NCI-H524 treated with DMSO at 0.1 percent for 48 hours (cell line): ENCODE results near the gene MTSS2.

Experiments used
- DNase-seq: peaks from one replicate; lab custom pipeline; 2025; lab: John Stamatoyannopoulos, UW

The MTSS2 gene

DNA sequence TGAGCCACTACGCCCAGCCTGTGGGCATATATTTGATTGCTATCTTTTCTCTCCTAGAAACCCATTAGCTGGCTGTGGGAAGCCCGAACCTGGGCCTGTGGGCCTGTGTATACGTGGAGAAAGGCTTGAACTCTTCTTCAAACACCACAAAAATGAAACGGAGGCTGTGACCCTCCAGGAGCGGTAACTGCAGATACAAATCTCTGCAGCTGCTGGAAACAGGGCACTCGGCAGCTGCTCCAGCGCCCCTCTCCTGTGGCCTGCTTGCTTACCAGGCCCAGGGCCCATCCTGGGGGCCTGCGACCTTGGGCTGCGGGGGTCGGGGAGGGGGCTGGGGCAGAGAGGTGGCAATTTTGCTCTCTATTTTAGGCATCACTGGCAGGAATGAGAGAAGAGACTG, 28.0 kb upstream of the MTSS2 start:
- no peak for DNase-seq

DNA sequence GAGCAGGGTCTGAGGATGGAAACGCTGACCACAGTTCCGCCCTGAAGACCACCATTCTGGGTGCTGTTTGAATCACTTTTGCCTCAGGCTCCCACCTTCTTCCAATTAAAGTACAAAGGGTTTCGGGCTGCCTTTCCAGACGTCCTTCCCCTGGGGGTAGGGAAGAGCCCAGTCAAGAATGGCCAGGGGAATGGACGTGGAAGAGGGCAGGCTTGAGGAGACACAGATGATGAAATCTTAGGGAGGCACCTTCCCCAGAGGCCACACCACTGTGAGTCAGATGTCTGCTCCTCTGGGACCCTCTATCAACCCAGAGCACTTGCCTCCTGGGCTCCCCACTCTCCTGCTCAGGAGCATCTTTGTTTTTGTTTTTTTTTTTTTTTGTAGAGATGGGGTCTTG, 27.5 kb upstream of the MTSS2 start:
- no peak for DNase-seq

DNA sequence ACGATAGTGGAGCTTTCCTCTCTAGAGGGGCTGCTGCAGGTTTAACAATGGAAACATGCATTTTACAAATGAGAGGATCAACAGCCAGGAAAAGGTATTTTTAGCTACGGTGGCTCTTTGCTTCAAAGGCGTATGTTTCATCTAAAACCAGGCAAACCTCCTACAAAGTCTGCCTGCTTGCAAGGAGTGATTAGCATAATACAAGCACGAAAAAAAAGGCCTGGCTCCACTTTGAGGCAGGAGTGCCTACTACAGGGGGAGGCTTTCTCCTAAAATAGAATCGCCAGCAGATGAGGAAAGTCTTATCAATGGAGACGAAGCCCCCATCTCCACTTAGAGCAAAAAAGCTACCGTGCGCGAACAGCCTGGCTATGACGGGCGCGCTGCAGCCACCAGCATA, 27.1 kb upstream of the MTSS2 start:
- DNase-seq, result no peak

DNA sequence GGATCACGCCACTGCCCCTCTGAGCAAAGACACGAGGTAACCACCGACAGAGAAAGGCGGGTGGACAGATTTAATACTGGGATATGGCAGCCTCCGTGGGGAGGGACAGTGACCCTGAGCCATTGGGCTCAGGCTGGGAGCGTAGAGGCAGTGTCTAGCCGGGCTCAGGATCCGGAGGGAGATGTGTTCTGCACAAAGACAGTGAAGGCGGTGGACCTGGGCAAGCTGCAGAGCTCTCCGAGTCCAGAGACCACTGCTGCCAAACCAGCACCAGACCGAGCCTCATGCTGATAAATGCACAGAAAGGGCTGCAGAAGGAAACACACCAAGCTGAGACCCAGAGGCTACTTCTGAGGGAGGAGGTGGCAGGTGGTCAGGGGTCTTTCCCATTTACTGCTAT, 26.5 kb upstream of the MTSS2 start:
- no peak for DNase-seq

DNA sequence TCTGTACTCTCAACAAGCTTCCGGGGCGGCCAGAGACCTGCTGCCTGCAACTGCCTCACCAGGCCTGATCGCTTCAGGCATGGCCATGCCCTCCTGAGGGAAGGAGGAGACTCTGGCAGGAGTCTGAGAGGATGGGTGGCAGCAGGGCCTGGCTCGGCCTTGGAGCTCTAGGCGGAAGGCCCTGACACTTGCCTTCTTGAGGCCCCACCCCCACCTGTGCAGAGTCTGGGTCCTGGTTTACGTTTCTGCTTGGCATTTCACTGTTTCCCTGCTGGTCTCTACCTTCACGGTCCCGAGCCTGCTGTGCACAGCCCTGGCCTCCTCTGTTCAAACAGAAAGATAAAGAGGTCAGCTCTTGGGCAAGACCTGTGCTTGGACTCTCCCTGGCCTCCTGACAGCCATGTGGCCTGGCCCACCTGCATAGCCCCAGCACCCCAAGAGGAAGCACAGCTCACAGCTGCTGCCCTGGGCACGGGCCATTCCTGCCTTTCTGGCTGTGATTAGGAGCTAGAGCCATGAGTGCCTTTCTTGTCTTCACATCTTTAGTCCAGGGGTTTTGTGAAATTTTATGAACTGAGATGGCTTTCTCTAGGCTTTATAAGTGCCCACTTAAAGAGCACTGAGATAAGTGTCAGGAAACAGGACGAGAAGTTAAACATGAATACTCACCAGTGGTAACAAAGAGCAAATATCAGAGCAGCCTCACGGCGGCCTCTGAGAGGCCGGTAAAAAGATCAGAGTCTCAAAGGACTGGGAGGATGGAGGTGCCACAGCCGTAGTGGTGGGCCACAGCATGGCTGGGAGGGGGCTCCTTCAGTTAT, 25.6 kb upstream of the MTSS2 start:
- DNase-seq, result no peak

DNA sequence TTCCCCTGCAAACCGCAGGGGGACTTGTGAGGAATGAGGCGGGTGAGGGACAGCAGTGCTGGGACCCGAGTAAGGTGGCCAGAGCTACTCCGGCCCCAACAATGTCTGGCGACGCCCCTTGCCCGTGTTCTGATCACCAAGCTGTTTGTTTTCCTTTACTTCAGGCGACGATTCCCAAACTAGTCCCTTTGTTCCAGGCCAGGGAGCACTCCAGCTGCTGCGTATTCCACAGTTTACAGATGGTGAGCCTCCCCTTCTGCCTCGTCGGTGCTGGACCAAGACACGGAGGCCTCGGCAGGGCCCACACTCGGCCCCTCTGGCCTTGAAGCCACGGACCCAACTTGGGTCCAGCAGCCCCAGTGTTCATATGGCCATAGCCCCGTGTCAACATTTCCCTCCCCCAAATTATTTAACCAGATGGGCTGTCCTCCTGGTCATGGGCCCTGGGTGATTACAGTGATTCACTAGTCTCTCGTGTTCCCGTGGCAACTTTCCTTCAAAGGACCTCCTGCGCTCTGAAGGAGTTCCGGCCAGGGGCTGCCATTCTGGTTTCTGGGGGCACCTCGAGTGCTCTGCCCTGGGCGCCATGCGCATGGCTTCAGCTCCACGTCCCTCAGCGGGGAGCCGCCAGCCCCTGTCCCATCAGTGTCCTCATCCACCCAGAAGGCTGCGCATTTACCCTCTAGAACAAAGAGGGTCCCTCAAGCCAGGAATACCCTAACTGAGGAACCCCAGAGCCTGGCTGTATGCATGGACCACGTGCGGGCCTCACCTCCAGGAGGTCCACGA, 24.8 kb upstream of the MTSS2 start:
- DNase-seq, result no peak

DNA sequence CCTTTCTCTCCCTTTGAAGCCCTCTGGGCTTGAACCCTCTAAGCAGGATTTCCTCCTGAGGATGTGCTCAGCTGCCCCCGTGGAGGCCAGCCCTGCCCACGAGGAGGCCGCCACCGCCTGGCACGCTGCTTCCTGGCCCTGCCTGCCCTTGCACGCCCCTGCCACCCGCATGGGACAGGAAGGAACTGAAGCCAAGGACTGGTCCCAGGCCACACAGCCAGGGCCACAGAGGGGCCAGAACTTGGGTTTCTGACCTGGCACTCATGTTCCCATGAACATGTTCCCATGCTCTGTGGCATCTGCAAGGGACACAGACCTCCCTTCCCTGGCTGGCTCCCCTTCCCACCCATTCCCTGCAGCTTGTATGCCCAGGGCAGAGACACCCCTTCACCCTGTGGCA, 24.1 kb upstream of the MTSS2 start:
- DNase-seq, result no peak

DNA sequence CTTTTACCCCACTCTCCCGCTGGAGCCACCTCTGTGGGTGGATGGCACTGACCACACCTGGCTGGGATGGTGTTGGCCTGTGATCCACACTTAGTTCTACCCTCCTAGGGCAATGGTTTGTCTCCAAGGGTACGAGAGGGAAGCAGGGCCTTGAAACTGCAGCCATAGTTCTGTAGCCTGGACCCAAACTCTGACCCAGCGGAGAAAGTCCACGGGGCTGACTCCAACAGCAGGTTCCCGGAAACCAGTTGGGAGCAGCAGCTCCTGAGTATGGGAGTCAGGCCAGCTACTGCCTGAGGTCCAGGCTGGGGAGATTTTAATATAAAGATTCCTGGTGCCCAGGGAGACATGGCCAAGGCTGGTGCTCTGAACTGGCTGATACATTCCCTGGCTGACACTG, 23.6 kb upstream of the MTSS2 start:
- DNase-seq, result no peak

DNA sequence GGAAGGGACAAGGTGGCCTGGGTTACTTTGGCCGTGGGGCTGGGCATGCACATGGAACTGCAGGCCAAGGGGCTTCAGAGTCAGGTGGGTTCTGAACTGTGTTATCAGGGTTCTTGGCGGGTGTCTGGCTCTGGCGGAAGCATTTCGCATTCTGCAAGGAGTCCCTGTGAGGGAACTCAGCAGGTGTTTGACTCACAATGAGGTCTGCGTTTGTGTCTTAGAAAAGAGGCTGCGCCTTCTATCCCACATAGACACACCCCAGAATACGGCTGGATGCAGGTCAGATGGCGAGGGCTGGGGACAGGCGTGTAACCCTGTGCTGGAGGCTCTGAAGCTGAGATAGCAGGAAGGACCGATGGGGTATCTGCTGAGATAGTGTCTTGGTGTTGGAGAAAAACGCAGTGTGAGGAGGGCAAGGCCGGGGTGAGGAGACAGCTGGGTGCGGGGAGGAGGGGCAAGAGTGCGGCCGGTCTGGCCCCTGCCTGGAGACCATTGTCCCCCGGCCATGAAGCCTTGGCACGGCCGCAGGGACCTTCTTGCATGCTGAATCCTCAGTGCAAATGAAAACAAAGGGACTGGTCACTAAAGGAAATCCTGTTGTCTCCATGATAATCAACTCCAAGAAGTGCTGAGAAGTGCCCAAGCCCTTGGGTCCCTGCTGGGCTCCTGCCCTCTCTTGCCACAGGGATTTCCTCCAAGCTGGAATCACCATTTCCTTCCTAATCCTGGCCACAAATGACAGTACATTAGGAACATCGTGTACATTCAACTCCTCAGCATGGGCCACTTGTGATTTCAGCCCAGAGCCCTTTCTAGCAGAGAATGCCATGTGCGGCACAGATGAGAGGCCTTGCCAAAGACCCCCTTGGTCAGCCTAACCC, 22.8 kb upstream of the MTSS2 start:
- DNase-seq, result no peak

DNA sequence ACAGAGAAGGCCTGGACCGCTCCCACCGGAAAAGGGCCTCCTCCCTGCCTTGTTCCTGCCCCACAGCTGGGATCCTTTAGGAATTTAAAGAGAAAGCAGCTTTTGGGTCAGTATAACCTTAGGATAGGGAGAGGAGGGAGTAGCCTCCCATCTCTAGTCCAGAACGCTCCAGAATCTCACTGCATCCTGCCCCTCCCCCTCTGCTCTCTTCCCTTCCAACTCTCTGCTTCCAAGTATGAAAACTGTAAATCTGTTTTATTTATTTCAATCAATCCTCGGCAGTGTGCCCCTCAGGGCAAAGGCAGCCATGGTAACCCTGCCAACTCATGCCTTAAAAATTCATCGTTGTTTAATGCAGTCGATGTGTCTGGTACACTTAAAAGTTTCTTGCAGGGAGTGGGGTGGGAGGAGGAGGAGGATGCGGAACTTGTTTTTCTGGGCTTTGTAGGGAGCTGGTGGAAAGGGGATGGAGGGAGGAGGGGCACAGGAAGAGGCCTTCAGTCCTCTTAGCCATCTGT, 21.2 kb upstream of the MTSS2 start:
- peak; percentile 34 for DNase-seq

DNA sequence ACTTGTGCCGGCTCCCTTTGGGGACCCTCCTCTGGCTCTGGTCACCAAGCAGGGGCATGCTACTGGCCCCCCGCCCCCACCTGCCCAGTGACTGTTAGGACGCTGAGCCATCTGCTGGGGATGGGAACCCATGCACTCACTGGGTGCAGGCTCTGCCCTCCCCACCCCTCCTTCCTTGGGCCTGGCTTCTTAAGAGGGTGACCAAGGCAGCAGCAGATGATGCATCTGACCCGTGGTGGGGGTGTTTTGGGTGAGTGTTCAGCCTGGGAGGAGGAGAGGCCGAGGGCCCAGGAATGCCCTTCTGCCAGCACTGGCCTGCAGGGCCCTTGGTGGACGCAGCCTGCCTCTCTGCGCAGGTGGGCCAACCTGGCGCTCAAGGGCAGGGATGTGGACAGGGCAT, 19.2 kb upstream of the MTSS2 start:
- DNase-seq, result no peak

DNA sequence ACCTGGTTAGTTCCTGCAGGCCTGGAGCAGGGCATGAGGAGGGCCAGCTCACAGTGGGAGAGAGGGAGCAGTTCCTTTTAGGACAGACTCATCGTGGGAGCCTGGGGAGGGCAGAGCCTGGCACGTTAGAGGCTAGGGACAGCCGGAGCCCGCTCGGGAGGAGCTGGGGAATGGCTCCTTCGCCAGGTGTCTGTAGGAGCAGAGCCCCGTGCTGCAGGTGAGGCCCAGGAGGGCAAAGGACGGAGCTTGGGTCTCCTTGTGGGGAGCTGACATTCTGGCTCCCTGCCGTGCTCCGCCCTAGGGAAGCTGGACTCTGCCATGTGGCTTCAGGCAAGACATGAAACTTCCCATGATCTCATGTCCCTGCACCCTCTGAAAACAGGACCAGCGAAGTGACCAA, 18.7 kb upstream of the MTSS2 start:
- DNase-seq, result no peak

DNA sequence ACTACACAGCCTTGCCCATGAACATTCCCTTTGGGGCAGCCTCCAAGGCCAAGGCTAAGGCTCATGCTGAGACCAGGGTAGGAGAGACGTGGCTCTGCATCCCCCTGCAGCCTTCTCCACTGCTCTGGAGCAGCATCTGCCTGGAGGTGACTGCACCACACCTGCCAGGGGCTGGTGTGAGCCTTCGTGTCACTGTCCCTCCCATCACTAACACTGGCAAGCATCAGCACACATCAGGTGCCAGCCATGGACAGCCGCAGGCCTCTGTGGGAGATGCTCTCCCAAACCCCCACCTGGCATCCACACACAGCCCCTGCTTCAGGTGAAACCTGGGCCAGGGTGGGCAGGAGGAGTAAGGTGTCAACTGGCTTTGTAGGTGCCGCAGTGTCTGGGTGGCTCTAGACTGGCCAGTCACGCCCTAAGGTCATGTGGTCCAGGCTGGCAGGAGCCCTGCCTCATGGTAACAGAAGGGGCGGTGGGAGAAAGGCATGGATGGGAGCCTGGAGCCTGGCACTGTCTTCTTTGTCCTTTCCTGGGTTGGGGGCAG, 18.1 kb upstream of the MTSS2 start:
- DNase-seq, result no peak

DNA sequence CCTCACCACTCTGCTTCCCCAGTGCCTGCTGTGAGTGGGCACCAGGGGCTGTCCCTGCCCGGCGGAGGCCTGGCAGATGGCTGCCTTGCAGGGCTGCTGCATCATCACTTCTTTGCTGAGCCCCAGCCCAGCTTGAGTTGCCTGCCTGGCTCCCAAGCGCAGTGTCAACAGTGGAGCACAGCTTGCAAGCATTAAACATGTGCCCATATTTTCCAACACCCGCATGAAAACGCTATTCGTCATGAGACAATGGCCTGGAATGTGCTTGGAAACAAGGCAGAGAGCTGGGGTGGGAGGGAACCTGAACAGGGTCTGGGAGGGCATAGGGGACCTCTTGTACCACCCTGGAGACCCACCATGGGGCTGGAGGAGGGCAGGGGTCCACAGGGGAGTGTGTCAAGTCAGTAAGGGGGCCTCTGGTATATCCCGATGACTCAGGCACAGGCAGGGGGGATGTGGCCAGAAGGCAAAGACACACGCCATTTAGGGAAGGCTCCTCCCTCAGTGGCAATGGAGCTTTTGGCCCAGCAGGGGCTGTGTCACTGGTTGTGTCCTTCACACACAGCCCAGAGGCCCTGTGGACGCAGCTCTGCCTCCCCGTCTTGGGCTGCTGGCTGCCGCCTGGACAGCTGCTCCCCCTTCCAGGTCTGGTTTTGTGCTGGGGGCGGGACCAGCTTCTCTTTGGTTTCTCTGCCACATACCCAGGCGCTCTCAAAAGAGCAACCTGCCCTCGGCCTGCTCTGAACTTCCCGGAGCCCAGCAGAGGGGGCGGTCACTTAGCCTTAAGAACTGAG, 17.4 kb upstream of the MTSS2 start:
- DNase-seq, result no peak

DNA sequence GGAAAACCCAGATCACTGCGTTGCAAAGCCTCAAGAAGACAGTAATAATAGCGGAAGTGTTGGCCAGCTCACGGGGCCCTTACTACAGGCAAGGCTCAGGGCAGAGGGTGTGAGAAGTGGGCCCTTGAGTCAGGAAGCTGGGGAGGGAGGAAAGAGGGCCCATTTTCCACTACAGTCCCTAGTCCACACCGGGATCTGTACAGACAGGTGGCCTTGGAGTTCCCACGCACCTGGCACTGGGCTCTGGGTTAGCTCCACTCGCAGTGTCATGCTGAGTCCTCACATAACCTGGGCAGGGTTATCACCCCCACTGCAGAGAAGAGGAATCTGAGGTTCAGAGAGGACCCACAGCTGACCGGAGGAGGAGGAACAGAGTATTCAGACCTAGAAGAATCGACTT, 16.8 kb upstream of the MTSS2 start:
- DNase-seq, result no peak

DNA sequence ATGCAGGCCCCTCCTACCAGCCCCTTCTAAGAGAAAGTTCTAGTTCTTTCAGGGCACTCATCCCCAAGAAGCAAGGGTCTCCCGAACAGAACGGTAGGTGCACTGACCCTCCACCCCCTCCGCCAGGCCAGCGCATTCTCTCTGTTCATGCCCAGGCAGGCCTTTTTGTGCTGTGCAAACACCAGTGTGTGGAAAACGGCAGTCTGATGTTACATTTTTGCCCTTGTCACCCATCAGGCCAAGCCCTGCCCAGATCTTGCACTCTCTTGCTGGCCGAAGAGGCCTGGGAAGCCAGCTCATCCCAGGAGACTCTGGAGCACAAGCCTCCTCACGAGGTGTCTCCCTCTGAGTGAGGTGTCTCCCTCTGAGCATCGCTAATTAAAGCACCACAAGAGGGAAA, 16.1 kb upstream of the MTSS2 start:
- DNase-seq, result no peak

DNA sequence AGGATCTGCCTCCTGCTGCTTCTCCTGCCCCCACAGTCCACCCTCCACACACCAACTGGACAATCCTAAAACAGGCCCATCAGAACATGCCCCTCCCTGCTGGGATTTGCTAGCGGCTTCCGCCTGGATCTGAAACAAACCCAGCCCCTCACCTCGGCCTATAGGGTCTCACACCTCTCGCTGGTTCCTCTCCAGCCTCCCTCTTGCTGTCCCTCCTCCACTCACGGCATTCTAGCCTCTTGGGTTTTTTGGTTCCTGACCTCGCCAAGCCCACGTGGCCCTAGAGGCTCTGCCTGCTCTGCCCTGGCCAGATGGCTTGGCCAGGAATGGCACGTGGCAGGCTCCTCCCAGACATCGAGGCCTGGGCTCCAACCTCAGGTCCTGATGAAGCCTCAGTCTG, 15.7 kb upstream of the MTSS2 start:
- DNase-seq, result no peak

DNA sequence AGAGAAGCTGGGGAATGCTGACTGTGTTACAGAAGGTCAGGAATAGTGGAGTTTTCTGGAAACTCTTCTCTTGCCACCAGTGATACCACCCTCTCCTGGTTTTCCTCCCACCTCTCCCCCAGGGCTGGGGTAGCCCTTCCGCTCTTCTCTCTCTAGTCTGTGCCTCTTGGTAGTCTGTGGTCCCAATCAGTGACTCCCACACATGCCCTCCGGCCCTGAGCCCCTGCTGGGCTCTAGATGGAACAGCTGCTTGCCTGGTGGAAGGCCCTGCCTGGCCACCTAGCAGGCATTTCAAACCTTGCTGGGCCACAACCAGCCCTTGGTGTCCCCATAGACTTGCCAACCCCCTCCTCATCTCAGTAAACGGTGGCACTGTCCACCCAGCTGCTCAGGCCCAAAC, 15.2 kb upstream of the MTSS2 start:
- no peak for DNase-seq

DNA sequence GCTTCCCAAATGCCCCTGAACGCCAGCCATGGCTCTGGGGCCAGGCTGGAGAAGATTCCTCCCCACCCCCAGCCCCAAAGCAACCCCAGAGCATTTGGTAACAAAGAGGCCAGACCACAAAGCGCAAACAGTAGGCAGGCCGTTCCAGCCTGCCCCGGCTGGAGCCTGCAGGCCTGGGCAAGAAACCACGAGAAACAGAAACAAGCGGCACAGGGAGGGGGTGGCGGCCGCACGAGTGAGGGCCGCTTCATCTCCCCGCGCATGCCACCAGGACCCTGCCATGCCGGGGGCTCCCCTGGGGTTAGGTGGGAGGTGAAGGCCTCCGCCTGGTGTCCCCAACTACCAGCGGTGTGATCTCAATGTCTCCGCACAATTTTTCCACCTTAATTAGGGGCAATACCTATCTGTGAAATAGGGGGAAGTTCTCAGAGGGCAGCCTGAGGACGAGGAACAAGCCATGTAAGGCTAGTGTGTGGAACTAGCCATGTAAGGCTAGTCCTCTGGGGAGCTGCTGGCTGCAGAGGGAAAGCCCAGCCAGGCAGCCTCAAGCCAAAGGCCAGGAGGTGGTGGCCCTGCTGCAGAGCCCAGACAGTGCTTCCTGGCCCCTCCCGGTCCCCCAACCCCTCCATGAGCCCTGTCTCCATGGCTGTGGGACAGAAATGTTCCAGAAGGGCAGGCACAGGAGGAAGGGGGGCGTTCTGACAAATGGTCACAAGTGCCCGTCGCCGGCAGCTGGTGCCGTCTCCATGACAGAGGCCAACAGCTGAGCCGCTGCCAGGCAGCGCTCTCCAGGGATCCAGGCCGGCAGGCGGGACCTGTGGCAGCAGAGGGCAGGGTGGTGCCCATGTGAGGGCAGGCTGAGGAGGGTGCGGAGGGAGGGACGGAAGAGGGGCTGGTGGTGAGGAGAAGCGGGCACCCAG, 14.5 kb upstream of the MTSS2 start:
- peak; percentile 54 for DNase-seq

DNA sequence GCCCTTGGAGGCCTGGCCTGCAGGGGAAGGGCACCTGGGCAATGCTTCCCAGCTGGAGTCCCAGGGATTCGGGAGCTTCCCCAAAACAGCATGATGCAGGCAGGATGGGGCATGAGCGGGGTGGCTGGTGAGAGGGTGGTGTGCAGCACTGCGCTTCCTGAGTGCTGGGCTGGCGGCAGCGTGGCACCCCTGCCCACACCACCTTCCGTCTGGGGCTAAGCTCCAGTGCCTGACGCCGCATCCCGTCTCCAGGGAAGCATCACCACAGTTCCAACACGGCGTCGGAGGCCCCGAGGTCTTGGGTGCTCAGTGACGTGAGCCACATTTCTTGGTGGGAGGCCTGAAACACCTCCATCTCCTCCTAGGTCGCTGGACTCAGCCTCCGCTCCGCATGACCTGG, 13.8 kb upstream of the MTSS2 start:
- no peak for DNase-seq
